Activated naive CD8-positive, alpha-beta T cell treated with anti-CD3 and anti-CD28 coated beads, Interleukin-2, amount 10 ng/mL, durations not matched to agents 7 days and 5 days (primary cell): Measurements from ENCODE around the gene JDP2. TPM values are rescaled to one million over a fixed set of nuclear protein-coding genes. Genes with fewer than 3 reads are reported as not detected.

Source experiments
- ATAC-seq: fragments of 150-1000 bp; cut with Tn5 transposase; one replicate; pipeline ENCODE4 v1.10.0; 2021; ENCODE audit warnings: low read depth, moderate library complexity
- POLR2A ChIA-PET: fragments of 350-600 bp; sonication (Branson Sonifier 250); formaldehyde crosslinking; loops from one replicate; lab custom pipeline; 2021; ENCODE audit warnings: antibody characterized with exemption; lab: Charles Lee
- DNase-seq: peaks from one replicate; pipeline ENCODE4 v3.0.0; 2021
- H3K27ac Mint-ChIP-seq: one replicate; pipeline ENCODE4 v1.8.0; 2022; ENCODE audit warnings: mild to moderate bottlenecking, mixed read lengths
- H3K27me3 Mint-ChIP-seq: one replicate; pipeline ENCODE4 v1.8.0; 2022; ENCODE audit warnings: mild to moderate bottlenecking, moderate library complexity, mixed read lengths
- H3K36me3 Mint-ChIP-seq: one replicate; pipeline ENCODE4 v1.8.0; 2021; ENCODE audit warnings: mild to moderate bottlenecking, mixed read lengths
- H3K4me1 Mint-ChIP-seq: one replicate; pipeline ENCODE4 v1.8.0; 2021; ENCODE audit warnings: mixed read lengths
- H3K4me3 Mint-ChIP-seq: one replicate; pipeline ENCODE4 v1.8.0; 2022; ENCODE audit warnings: mild to moderate bottlenecking, moderate library complexity, mixed read lengths
- H3K9me3 Mint-ChIP-seq: one replicate; pipeline ENCODE4 v1.8.0; 2021; ENCODE audit warnings: mixed read lengths
- total RNA-seq, 2 experiments: library from RNA; stranded (reverse); gene quantifications; one replicate each; pipeline ENCODE4 v1.2.3, GENCODE V29; 2021

Gene JDP2
- total RNA-seq, 2 experiments from 2014 or later: 1.6 to 3.0 TPM

DNA sequence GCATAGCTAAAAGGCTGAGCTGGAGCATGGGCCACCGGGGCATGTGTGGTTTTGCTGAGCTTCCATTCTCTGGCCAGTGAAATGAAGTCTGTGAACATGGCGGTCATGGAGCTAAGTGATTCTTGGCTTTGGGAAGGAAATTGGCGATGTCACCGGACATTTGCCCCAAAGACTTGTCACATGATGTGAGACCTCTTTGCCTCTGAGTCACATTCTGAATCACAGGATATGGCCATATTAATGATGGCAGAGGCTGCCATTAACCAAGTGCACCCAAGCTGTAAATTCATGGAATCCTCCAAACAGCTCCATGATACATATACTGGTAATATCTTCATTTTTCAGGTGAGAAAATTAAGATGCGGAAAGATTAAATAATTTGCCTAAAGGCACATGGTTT is 67.1 kb downstream of the JDP2 start:
- POLR2A ChIA-PET: interaction anchor here (0.6 to 1.0 kb wide), 2 partner anchors 21 to 746 kb away, joined by 3 to 4 read pairs; no protein-coding TSS in a partner anchor
- Mint-ChIP-seq H3K9me3 (no peaks in the 10 kb centered on the region), H3K4me3 (no peak overlapping the region), H3K27me3 (peaks cover 3% of the 10 kb centered on the region), H3K4me1 (peaks cover 26% of the 10 kb centered on the region), H3K27ac (no peak overlapping the region), H3K36me3 (no peaks in the 10 kb centered on the region)
- DNase-seq: no peak
- ATAC-seq: no peak

GRCh38 chr14:75495399-75495798 is 67.6 kb downstream of the JDP2 start:
- peaks cover 3% of the 10 kb centered on the region for H3K27me3 Mint-ChIP-seq
- H3K4me3 Mint-ChIP-seq: no peak overlapping the region
- H3K27ac Mint-ChIP-seq: no peak overlapping the region

DNA sequence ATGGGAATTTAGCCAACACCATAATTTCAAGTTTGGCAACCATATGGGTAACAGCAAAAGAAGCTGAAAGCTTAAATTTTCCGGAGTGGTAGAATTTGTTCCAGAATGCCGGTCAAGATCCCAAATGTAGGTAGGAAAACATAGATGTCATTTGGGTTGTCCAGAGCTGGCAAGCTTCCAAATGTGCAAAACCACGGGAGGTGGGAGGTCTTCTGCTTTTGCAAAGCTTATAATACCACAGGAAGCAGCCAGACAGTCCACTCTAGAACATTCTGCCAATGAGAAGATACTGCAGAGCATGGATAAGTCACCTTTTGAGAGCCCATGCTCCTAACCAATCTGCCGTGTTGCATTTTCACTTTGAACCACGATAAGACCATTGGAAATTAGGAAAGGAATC is 68.1 kb downstream of the JDP2 start:
- Mint-ChIP-seq H3K36me3 (no peaks in the 10 kb centered on the region), H3K9me3 (no peaks in the 10 kb centered on the region), H3K4me1 (peaks cover 26% of the 10 kb centered on the region), H3K27me3 (no peaks in the 10 kb centered on the region), H3K4me3 (no peak overlapping the region), H3K27ac (no peak overlapping the region)
- POLR2A ChIA-PET: interaction anchor here (0.6 to 1.7 kb wide), 2 partner anchors 19 to 366 kb away, joined by 4 to 5 read pairs; no protein-coding TSS in a partner anchor
- no peak for ATAC-seq
- no peak for DNase-seq

More at GRCh38 chr14:75495399-75495798, 67.6 kb downstream of the JDP2 start:
- POLR2A ChIA-PET: interaction anchor here (0.6 to 1.0 kb wide), 2 partner anchors 20 to 746 kb away, joined by 3 to 4 read pairs; no protein-coding TSS in a partner anchor
- Mint-ChIP-seq H3K4me1 (peaks cover 26% of the 10 kb centered on the region), H3K36me3 (no peaks in the 10 kb centered on the region), H3K9me3 (no peaks in the 10 kb centered on the region)
- DNase-seq (no peak), ATAC-seq (no peak)

DNA sequence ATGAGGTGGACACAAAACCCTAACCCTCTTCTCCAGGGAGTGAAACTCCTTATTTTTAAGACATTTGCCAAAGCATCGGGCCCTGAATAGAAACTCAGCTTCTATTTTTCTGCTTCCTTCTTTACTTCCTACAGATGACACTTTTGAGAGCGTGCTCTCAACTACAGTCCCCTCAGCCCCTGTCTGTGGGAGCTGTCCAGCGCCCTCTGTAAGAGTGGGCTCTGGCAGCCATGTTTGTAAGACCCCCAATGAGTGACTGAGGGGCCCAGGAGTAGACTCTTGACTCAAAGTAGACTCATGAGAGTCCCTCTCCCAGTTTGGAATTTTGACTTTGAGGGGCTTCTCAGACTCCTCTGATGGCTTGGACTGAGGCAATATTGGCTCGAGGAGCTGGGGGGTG is 68.9 kb downstream of the JDP2 start:
- DNase-seq (no peak), ATAC-seq (no peak)
- Mint-ChIP-seq H3K36me3 (no peaks in the 10 kb centered on the region), H3K4me3 (peak overlapping the region; percentile 63), H3K27ac (peak overlapping the region; percentile 75), H3K9me3 (no peaks in the 10 kb centered on the region), H3K4me1 (peaks cover 26% of the 10 kb centered on the region), H3K27me3 (no peaks in the 10 kb centered on the region)
- POLR2A ChIA-PET: interaction anchor here (0.6 to 1.7 kb wide), 5 partner anchors 18 to 370 kb away, joined by 3 to 5 read pairs (median 4); partner anchors contain the start of gene NEK9

GRCh38 chr14:75497191-75497590 is 69.4 kb downstream of the JDP2 start:
- Mint-ChIP-seq H3K36me3 (no peaks in the 10 kb centered on the region), H3K4me3 (peak overlapping the region; percentile 63), H3K9me3 (no peaks in the 10 kb centered on the region), H3K27ac (peak overlapping the region; percentile 75), H3K27me3 (no peaks in the 10 kb centered on the region), H3K4me1 (peaks cover 26% of the 10 kb centered on the region)
- DNase-seq (peak; percentile 43), ATAC-seq (peak; percentile 94)
- POLR2A ChIA-PET: interaction anchor here (0.6 to 1.7 kb wide), 5 partner anchors 17 to 371 kb away, joined by 3 to 5 read pairs (median 4); partner anchors contain the start of gene NEK9

GRCh38 chr14:75497701-75498100 is 69.9 kb downstream of the JDP2 start:
- Mint-ChIP-seq H3K27ac (peak overlapping the region; percentile 75), H3K4me1 (peaks cover 26% of the 10 kb centered on the region), H3K36me3 (no peaks in the 10 kb centered on the region), H3K4me3 (peak overlapping the region; percentile 63), H3K9me3 (no peaks in the 10 kb centered on the region), H3K27me3 (no peaks in the 10 kb centered on the region)
- POLR2A ChIA-PET: interaction anchor here (0.6 to 1.7 kb wide), 5 partner anchors 17 to 1532 kb away, joined by 3 to 5 read pairs (median 4); partner anchors contain the start of gene JDP2
- DNase-seq (no peak), ATAC-seq (no peak)

GRCh38 chr14:75499084-75499875 is 71.5 kb downstream of the JDP2 start:
- ATAC-seq (no peak), DNase-seq (no peak)
- Mint-ChIP-seq H3K4me3 (no peak overlapping the region), H3K4me1 (peaks cover 27% of the 10 kb centered on the region), H3K27ac (no peak overlapping the region), H3K36me3 (no peaks in the 10 kb centered on the region), H3K27me3 (peaks cover 4% of the 10 kb centered on the region), H3K9me3 (no peaks in the 10 kb centered on the region)
- POLR2A ChIA-PET: interaction anchor here (0.8 to 0.9 kb wide), 2 partner anchors 24 to 38 kb away, joined by 3 read pairs; no protein-coding TSS in a partner anchor

GRCh38 chr14:75501080-75501479 is 73.3 kb downstream of the JDP2 start:
- Mint-ChIP-seq H3K36me3 (no peaks in the 10 kb centered on the region), H3K27ac (no peak overlapping the region), H3K27me3 (peaks cover 4% of the 10 kb centered on the region), H3K4me1 (peaks cover 24% of the 10 kb centered on the region), H3K9me3 (no peaks in the 10 kb centered on the region), H3K4me3 (no peak overlapping the region)
- POLR2A ChIA-PET: no interaction called here
- no peak for ATAC-seq
- no peak for DNase-seq

GRCh38 chr14:75504411-75504810 is 76.6 kb downstream of the JDP2 start:
- Mint-ChIP-seq H3K4me1 (peaks cover 5% of the 10 kb centered on the region), H3K27me3 (peaks cover 4% of the 10 kb centered on the region), H3K9me3 (peaks cover 7% of the 10 kb centered on the region), H3K36me3 (peaks cover 4% of the 10 kb centered on the region), H3K27ac (no peak overlapping the region), H3K4me3 (no peak overlapping the region)
- no peak for DNase-seq
- ATAC-seq: no peak
- POLR2A ChIA-PET: no interaction called here

DNA sequence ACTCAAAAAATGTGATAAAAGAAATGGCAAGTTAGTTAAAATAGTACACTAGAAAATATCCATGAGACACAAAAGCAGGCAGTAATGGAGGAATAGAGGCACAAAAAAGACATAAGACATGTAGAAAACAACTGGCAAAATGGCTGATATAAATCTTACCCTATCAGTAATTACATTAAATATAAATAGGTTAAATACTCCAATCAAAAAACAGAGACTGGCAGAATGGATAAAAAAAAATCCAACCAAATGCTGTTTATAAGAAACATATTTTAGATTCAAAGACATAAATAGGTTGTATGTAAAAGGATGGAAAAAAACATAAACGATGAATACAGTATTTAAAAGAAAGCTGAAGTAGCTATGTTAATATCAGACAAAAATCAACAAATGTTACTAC is 79.1 kb downstream of the JDP2 start:
- DNase-seq: no peak
- Mint-ChIP-seq H3K36me3 (peaks cover 15% of the 10 kb centered on the region), H3K9me3 (peaks cover 16% of the 10 kb centered on the region), H3K27me3 (peaks cover 4% of the 10 kb centered on the region), H3K4me3 (no peak overlapping the region), H3K27ac (no peak overlapping the region), H3K4me1 (peaks cover 3% of the 10 kb centered on the region)
- ATAC-seq: no peak
- POLR2A ChIA-PET: no interaction called here

GRCh38 chr14:75510547-75510946 is 82.7 kb downstream of the JDP2 start:
- Mint-ChIP-seq H3K36me3 (peaks cover 15% of the 10 kb centered on the region), H3K4me1 (peaks cover 10% of the 10 kb centered on the region), H3K27ac (no peak overlapping the region), H3K27me3 (no peaks in the 10 kb centered on the region), H3K9me3 (peaks cover 16% of the 10 kb centered on the region), H3K4me3 (no peak overlapping the region)
- DNase-seq (no peak), ATAC-seq (no peak)
- POLR2A ChIA-PET: no interaction called here

- no peak overlapping the region for H3K4me3 Mint-ChIP-seq
- H3K36me3 Mint-ChIP-seq: peaks cover 15% of the 10 kb centered on the region
- ATAC-seq (no peak), DNase-seq (no peak)
- peaks cover 17% of the 10 kb centered on the region for H3K4me1 Mint-ChIP-seq
- POLR2A ChIA-PET: no interaction called here
- no peak overlapping the region for H3K27ac Mint-ChIP-seq
- no peaks in the 10 kb centered on the region for H3K27me3 Mint-ChIP-seq
- H3K9me3 Mint-ChIP-seq: peaks cover 16% of the 10 kb centered on the region
Observed at GRCh38 chr14:75511201-75511600, 83.4 kb downstream of the JDP2 start.

DNA sequence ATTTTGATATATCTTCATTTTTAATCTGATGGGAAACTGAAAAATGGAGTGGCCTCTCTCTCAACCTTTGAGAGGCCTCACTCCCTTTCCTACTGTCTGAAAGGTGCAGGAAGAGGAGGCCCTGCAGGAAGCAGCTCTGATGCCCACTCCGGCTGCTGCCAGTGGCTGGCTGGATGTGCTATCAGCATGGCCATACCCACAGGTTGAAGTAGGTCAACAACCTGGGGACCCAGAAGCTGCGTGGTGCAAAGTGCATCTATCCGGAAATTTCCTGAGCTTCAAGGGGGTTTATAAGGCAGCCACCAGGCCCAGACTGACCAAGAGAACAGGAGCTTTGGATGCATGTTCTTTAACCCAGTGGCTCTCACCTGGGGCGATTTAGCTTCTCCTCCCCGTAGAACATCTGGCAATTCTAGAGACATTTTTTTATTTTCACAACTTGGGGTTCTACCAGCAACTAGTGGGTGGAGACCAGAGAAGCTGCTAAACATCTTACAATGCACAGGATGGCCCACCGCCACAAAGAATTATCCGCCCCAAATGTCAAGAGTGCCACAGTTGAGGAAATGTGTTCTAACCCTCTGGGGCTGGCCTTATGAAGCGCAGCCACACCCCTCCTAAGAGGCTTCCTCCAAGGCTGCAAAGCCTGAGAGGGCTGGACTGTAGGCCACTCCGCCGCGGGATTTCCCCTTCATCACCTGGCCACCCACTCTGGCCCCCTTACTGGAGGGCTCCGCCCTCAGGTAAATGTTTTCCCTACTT is 86.3 kb downstream of the JDP2 start:
- DNase-seq (no peak), ATAC-seq (no peak)
- Mint-ChIP-seq H3K4me3 (no peak overlapping the region), H3K36me3 (peaks cover 11% of the 10 kb centered on the region), H3K9me3 (peaks cover 10% of the 10 kb centered on the region), H3K4me1 (peaks cover 23% of the 10 kb centered on the region), H3K27me3 (no peaks in the 10 kb centered on the region), H3K27ac (no peak overlapping the region)
- POLR2A ChIA-PET: interaction anchor here (1.3 to 1.8 kb wide), 3 partner anchors 9 to 147 kb away, joined by 4 to 8 read pairs (median 5); partner anchors contain the start of genes BATF, ERG28 and TTLL5
